Kidney tubule cell (primary cell): ENCODE measurements around the gene RDH11.

Experiments
- DNase-seq: peaks from one replicate; pipeline ENCODE4 v3.0.0-alpha.2; 2018; ENCODE audit warnings: low spot score

Gene RDH11

DNA sequence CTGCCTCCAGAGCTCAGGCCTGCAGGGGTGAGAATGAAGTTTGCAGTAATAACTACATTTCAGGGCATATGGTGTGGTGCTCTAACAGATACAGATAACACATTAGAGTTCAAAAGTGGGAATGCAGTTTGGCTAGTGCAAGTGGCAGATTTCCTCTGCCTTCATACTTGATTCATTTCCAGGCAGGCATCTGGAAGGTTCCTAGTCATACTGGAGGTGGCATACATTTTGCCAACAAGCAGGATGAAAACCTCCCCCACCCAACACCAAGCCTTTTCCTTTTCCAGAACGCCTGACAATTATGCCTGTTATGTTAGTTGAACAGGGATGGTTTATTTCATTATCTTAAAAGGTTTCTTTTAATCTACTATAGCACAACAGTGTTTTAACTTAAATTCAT is 45.4 kb downstream of the RDH11 start:
- no peak for DNase-seq

GRCh38 chr14:67646131-67646530 is 49.4 kb downstream of the RDH11 start:
- DNase-seq, result peak; percentile 60

DNA sequence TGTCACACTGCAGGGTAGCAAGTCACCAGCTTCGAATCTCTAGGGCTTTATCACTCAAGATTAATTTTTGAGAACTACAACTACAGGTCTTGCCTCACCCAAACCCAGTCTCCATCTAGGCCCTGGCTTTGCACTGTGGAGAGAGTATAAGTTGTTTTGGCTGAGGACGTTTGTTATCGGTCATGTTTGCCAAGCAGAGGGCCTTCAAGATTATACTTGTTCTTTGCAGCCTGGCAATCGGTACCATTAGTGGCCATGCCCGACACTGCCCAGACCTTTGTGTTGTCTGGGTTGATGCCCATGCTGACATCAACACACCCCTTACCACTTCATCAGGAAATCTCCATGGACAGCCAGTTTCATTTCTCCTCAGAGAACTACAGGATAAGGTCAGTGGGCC is 50.1 kb downstream of the RDH11 start:
- DNase-seq, result no peak

GRCh38 chr14:67644428-67644827 is 51.1 kb downstream of the RDH11 start:
- no peak for DNase-seq

DNA sequence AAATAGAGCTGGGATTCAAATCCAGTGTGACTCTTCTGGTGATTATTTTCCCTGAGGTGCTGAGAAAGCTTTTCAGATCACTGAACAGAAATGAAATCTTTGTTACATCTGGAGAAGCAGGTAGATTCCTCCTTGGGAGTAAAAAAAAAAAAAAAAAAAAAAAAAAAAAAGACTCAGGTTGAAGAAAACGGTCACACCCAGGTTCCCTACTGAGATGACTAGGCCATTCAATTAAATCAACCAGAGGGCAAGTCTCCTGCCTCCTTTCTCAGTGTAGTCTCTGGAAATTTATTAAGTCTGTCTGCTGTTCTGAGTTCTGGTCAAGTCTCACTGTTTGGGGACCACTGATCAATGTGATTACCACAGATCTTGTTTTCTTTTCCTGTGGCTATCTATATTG is 51.9 kb downstream of the RDH11 start:
- peak; percentile 26 for DNase-seq

DNA sequence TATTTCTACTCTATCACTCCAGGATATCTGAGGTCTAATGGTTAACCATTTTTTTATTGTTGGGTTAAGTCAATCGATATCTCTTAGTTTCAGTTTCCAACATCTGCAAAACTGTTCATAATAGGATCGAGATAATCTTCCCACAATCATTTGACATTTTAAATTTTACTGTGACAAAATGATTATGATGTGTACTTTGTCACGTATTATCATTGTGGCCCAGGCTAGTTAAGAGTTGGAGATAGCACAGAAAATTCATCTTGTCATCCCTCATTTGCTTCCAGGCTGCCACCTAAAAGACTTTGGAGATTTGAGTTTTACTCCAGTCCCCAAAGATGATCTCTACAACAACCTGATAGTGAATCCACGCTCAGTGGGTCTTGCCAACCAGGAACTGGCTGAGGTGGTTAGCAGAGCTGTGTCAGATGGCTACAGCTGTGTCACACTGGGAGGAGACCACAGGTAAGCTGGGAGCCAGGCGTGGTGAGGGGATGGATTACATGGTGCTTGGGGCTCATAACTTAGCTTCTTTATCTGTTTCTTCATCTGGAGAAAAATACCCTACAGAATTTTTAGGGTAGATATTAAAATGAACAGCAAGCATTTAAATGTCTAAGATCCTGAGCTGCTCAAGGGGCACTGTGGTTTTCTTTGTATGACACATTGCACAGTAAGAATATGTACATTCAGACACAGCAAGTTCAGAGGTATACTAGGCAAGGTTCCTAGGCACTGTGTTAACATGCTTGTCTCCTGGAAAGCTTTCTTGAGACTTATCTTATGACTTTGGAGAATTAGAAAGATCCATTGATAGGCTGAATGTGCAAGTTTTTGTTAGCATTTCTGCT is 53.4 kb downstream of the RDH11 start:
- no peak for DNase-seq

GRCh38 chr14:67641480-67641879 is 54.1 kb downstream of the RDH11 start:
- no peak for DNase-seq

DNA sequence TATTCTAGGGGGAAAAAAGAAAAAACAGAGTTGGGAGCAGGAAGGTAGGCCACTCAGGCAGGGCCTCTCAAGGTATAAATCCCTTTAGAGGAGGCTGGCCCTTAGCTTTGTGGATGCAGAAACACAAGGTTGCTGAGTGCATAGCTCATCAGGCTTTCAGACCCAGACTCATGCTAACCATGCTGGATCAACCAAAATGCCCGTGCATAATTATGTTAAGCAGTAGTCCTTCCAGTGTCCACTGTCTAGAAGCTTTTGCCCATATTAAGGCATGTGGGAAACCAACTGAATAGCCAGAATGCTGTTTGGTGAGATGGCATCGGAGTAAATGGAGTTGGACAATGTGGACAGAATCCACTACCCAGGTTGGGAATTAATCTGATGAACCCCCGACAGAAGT is 56.9 kb downstream of the RDH11 start:
- DNase-seq, result no peak

DNA sequence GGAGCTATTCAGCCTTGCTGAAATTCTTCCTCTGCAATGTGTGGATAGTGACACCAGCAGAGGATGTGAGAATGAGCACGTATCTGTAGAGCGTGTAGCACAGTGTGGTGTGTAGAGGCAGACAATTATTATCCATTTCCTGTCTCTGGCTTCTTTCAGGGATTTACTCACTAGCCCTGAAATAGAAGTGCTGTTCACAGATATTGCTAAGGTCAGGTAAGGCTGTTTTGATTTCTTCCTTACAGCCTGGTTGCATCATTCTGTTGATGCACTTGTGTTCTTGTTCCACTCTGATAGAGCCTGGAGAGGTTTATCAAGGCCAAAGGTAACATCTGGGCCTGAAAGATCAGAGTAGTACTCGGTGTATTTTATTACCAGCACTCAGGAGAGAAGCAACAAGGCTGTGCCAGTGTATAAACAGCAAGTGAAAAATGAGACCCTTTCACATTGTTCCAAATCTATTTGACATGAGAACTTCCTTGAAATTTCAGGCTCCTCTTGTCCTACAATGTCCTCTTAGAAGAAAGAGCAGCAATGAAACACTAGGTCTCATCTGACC is 59.1 kb downstream of the RDH11 start:
- peak; percentile 67 for DNase-seq

- no peak for DNase-seq
Measured at GRCh38 chr14:67633451-67634147, 62.0 kb downstream of the RDH11 start.

DNA sequence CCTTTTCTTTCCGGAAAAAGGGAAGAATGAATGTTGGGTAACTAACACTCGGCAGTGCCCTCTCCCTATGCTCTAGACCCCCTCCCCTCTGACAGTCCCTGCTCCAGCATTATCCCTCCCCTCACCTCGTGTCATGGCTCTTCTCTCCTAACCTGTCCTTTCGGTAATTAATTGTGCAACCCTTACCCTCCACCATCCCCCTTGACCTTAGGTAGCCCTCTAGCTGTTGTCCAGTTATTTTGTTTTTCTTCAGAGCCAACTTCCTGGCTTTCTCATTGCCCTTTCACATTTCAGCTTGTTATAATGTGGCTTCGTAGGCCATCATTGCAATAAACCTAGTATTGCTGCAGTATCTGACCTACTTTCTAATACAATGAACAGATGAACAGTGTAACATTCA is 64.6 kb downstream of the RDH11 start:
- no peak for DNase-seq

DNA sequence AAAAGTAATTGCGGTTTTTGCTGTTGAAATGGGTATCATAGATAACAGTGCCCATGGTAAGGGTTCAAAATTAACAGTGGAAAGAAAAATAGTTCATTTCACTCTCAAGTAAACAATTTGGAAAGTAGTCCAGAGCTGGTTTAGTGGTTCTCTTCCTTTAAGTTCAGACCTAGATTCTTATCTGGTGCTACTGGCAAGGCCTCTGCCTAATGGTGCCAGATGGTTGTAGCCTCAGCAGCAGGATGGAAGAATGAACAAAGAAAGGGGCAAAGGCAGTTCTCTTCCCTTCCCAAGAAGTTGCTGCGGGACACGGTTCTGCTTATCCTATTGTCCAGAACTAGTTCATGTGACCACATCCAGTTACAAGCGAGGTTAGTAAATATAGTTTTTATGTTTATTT is 65.4 kb downstream of the RDH11 start:
- no peak for DNase-seq

GRCh38 chr14:67627519-67627918 is 68.0 kb downstream of the RDH11 start:
- no peak for DNase-seq
